Muscle of leg (tissue), 11 donors: ENCODE measurements around the gene ABHD13. TPM values are rescaled to one million over a fixed set of nuclear protein-coding genes. Genes with fewer than 3 reads are reported as not detected.
"Not testable (repeated sequence)": the region's sequence is repeated elsewhere in the genome, so short reads cannot be mapped to it uniquely, and the experiment has no call there.

Experiments
- DNase-seq: peaks from one replicate; pipeline ENCODE4 v3.0.0; 2013
- H3K27ac ChIP-seq: one replicate; pipeline ENCODE4 v1.5.1; 2013; ENCODE audit warnings: mild to moderate bottlenecking, low read length, control low read depth
- H3K27me3 ChIP-seq: one replicate; pipeline ENCODE4 v1.6.1; 2013; ENCODE audit warnings: low read length; ENCODE audit not compliant: control insufficient read depth, insufficient read depth
- H3K36me3 ChIP-seq: one replicate; pipeline ENCODE4 v1.6.1; 2013; ENCODE audit warnings: low read length; ENCODE audit not compliant: control insufficient read depth, insufficient read depth
- H3K4me1 ChIP-seq: one replicate; pipeline ENCODE4 v1.6.1; 2013; ENCODE audit warnings: low read length; ENCODE audit not compliant: control insufficient read depth, insufficient read depth
- H3K4me3 ChIP-seq: one replicate; pipeline ENCODE4 v1.5.1; 2013; ENCODE audit warnings: low read length, control low read depth
- H3K9me3 ChIP-seq: replicated peaks from 2 replicates; pipeline ENCODE4 v1.6.1; 2013; ENCODE audit warnings: low read depth, low read length; ENCODE audit not compliant: control insufficient read depth
- WGBS: methylation state at CpG from one replicate; pipeline ENCODE4 v1.1.5; 2013; ENCODE audit warnings: missing lambda C conversion rate; ENCODE audit not compliant: insufficient coverage; 5-methylcytosine and 5-hydroxymethylcytosine counted together
- polyA plus RNA-seq, 8 donors: library from polyadenylated mRNA; unstranded; fragments of 120-200 nt; gene quantifications; one replicate each; pipeline versions ENCODE4 v1.2.1 to v1.2.3, GENCODE V29; 2013; ENCODE audit warnings: inconsistent platforms in 1 of 8, low replicate concordance in 1 of 8; ENCODE audit not compliant: insufficient read length in 8 of 8, insufficient read depth in 1 of 8
- total RNA-seq: library from RNA; stranded (reverse); fragments of 120-200 nt; gene quantifications from one replicate; pipeline ENCODE4 v1.2.4, GENCODE V29; 2013

ABHD13 gene
- total and polyA plus RNA-seq, 9 donors, result 7.0 to 11.9 (median 9.0) TPM

DNA sequence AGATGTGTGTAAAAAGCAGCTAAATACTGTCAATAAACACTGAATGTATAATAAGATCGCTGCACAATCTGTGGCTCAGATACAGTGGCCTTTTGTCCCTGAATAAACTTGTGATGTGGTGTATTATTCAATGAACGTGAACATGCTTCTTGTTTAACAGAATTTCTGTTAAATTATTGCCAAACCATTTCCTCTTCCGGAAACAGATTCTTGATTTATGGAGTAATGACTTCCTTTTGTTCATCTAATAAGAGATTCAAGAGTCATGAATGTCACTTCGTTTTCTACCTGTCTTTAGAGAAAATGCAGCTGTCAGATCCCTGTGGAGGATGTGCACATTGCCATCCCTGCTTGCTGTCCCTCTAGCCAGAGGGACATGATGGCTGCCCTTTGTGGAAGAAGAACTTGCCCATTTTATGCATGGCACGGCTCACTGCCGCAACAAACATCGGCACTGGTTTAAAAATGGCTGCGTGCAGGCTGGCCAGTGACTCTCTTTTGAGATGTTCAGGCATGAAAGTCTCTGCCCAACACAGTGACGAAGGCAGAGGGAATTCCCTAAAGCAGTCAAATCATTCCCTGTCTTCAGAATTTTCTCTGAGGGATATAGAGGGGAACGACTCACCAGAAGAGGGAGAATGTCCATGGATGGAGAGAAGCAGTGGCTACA is 48.3 kb downstream of the ABHD13 start:
- Histone ChIP-seq H3K27ac (no peak overlapping the region), H3K36me3 (no peaks in the 10 kb centered on the region), H3K27me3 (no peaks in the 10 kb centered on the region), H3K4me3 (no peak overlapping the region), H3K4me1 (peaks cover 9% of the 10 kb centered on the region), H3K9me3 (no peaks in the 10 kb centered on the region)
- 76% methylated on average over 6 of the region's 10 CpGs for WGBS
- DNase-seq, result no peak

DNA sequence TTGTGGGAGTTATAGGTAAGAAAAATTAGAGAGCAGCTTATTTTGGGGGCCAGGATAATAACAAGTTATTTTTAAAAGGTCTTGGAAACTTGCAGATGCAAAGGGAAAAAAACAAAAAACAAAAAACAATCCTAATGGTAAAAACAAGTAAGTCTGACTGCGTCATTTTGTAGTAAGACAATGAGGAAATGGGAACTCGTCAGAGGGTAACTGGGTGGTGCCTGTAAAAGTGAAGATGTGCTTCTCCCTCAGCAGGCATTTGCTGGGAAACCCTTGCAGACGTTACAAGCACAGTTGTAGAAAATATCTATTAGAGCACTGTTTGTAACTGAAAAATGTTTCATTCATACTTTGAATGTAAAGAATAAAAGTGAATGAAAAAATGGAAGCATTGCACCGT is 49.2 kb downstream of the ABHD13 start:
- Histone ChIP-seq H3K36me3 (no peaks in the 10 kb centered on the region), H3K27me3 (no peaks in the 10 kb centered on the region), H3K27ac (no peak overlapping the region), H3K4me1 (peaks cover 9% of the 10 kb centered on the region), H3K9me3 (no peaks in the 10 kb centered on the region), H3K4me3 (no peak overlapping the region)
- 40% methylated on average over 1 of the region's 4 CpGs for WGBS
- DNase-seq, result peak; percentile 31

DNA sequence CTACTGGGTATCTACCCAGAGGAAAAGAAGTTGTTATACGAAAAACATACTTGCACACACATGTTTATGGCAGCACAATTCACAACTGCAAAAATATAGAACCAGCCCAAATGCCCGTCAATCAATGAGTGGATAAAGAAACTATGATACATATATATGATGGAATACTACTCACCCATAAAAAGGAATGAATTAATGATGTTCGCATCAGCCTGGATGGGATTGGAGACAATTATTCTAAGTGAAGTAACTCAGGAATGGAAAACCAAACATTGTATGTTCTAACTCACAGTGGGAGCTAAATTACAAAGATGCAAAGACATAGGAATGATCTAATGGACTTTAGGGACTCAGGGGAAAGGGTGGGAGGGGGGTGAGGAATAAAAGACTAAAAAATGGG is 49.7 kb downstream of the ABHD13 start:
- no CpG with 5 or more reads among the region's 3 CpGs for WGBS
- H3K4me1 ChIP-seq, H3K4me3 ChIP-seq, DNase-seq, H3K27me3 ChIP-seq, H3K9me3 ChIP-seq, H3K27ac ChIP-seq, H3K36me3 ChIP-seq: not testable (repeated sequence)

DNA sequence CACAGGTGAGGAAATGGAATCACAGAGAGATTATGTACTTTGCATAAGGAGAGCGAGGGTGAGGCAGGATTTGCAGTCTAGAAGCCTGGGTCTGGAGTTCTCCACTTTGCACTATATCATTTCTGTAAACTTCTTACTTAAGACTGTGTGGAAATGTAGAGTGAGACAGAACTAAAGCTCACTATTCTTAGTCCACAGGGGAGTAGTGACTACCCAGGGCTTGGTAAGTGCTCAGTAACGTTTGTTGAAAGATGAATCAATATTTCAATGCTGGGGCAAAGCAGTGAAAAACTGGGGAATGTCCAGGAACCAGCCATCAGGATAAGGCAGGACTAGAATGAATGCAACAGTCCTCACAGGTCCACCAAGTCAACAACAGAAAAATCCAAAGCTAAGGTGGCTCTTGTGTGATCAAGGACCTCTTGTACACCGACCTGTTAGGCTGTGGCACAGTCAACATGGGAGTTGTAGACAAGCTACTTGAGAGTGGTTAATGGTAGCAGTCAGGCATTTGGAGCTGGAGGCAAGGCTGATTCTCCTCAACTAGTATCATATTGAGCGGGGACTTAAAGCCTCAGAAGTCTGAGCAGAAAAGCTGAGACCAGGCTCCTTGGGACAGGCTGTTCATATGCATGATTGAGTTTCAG is 50.4 kb downstream of the ABHD13 start:
- no peak overlapping the region for H3K27ac ChIP-seq

DNA sequence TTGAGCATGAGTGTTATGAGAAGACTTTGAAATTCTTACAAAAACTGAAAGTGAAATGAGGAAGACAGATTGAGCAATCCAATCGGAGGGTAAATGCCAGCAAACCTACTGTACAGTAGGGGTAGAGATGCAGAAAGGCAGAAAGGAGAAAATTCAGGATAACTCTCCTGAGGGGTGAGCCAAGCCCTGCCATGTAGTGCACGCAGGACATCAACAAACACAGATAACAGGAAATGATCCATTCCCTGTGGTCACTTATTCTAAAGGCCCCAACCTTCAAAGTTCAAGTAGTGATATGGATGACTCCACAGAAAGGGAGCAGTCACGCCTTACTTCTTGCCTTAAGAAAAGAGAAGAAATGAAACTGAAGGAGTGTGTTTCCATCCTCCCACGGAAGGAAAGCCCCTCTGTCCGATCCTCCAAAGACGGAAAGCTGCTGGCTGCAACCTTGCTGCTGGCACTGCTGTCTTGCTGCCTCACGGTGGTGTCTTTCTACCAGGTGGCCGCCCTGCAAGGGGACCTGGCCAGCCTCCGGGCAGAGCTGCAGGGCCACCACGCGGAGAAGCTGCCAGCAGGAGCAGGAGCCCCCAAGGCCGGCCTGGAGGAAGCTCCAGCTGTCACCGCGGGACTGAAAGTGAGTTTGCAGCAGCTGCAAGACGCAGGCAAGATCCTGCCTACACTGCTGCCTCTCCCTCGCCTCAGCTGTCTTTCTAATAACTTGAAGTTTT is 51.6 kb downstream of the ABHD13 start, which contains the start of gene TNFSF13B:
Gene TNFSF13B (plus strand): TSS at position 118 of the 728 bp plus-strand sequence. CDS start 178 bp downstream, at position 296.
- Histone ChIP-seq H3K27ac (peak within 1 kb of the TSS; percentile 69), H3K36me3 (no peaks in the 10 kb centered on the region), H3K4me1 (peaks cover 9% of the 10 kb centered on the region), H3K4me3 (peak within 1 kb of the TSS; percentile 34), H3K27me3 (no peaks in the 10 kb centered on the region), H3K9me3 (no peaks in the 10 kb centered on the region)
- DNase-seq, result peak; percentile 61
- WGBS, result 11% methylated on average over 13 of the region's 16 CpGs

More for the DNA sequence above, 50.4 kb downstream of the ABHD13 start:
- Histone ChIP-seq H3K4me3 (no peak overlapping the region), H3K36me3 (no peaks in the 10 kb centered on the region), H3K27me3 (no peaks in the 10 kb centered on the region), H3K4me1 (peaks cover 9% of the 10 kb centered on the region), H3K9me3 (no peaks in the 10 kb centered on the region)
- DNase-seq, result no peak
- 86% methylated on average over 2 of the region's 4 CpGs for WGBS

DNA sequence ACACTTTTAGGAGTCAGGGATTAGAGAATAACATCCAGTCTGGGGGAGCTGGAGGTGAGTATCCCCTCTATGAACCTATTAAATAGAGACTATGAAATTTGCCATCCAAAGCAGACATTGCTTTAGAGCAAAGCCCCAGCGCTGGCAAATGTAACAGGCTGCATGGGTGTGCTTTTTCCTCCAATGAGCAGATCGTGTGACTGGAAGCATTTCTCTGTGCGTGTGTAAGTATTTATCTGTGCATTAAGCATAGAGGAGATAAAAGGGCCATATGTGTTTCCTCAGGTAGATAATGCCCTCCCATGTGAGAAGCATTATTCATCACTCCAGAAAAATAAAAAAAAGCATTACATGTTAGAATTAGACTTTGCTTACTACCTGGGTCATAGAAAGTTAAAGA is 52.2 kb downstream of the ABHD13 start:
- no peaks in the 10 kb centered on the region for H3K27me3 ChIP-seq
- WGBS, result 40% methylated on average over 1 of the region's 3 CpGs
- no peak for DNase-seq
- H3K9me3 ChIP-seq, result no peaks in the 10 kb centered on the region
- H3K36me3 ChIP-seq, result no peaks in the 10 kb centered on the region
- peaks cover 9% of the 10 kb centered on the region for H3K4me1 ChIP-seq
- peak overlapping the region; percentile 34 for H3K4me3 ChIP-seq
- H3K27ac ChIP-seq, result peak overlapping the region; percentile 69

DNA sequence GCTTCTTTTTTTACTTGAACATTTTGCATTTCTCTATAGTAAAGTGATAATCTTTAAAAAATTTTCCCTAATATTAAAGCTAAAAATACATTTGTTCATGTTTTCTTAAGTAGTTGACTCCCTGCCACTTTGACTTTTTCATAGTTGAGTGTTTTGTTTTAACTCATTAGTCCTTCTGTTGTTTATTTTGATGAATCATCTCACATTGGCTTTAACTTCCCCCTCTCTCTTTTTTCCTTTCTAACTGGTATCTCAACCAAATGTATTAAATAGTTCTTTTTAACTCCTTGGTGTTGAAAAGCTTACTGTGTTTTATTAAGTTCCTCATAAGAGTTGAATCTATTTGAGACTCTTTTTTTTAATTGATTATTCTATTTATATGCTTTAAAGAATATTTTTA is 54.1 kb downstream of the ABHD13 start:
- DNase-seq, result no peak
- H3K36me3 ChIP-seq, result no peaks in the 10 kb centered on the region
- no peak overlapping the region for H3K4me3 ChIP-seq
- no peaks in the 10 kb centered on the region for H3K9me3 ChIP-seq
- H3K27ac ChIP-seq, result no peak overlapping the region
- H3K4me1 ChIP-seq, result peaks cover 9% of the 10 kb centered on the region
- no peaks in the 10 kb centered on the region for H3K27me3 ChIP-seq

DNA sequence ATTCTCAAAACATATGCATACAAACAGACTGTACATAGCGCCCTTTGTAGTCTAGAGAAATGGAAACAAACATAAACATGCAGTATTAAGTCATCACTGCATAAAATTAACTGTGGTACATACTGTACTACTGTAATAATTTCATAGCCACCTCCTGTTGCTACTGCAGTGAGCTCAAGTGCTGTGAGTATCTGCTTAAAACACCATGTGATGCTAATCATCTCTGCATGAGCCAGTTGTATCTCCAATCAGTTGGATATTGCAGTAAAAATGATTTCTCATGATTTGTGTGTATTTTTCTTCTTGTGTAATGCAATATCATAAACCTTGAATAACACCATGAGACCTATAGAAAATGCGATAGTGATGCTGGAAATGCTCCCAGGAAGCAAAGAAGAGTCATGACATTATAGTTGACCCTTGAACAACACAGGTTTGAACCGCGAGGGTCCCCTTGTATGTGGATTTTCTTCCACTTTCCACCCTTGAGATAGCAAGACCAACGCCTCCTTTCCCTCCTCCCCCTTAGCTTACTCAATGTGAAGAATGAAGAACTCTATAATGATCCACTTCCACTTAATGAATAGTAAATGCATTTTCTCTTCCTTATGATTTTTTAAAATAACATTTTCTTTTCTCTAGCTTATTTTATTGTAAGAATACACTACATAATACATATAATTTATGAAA is 55.4 kb downstream of the ABHD13 start:
- Histone ChIP-seq H3K9me3 (no peaks in the 10 kb centered on the region), H3K4me3 (no peak overlapping the region), H3K27me3 (no peaks in the 10 kb centered on the region), H3K27ac (no peak overlapping the region), H3K36me3 (no peaks in the 10 kb centered on the region), H3K4me1 (peaks cover 9% of the 10 kb centered on the region)
- WGBS, result no CpG with 5 or more reads among the region's 5 CpGs
- no peak for DNase-seq

DNA sequence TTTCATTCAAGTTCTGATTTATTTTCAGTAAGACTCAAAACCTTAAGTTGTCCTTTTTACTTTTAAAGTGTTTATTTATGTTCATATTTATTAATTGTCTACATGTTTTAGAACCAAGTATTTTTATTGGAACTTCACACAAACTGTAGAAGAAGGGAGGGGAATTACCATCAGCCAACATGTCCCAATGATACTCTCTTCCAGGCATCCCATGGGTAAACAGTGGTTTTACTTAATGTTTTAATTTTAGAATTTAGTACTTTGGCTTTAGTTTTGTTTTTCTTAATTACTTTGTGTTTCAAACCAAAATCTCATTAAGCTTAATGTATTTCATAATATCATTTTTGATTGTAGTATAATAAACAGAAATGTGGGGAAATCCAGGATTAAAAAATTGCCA is 56.5 kb downstream of the ABHD13 start:
- no peak for DNase-seq
- Histone ChIP-seq H3K4me1 (peaks cover 6% of the 10 kb centered on the region), H3K36me3 (no peaks in the 10 kb centered on the region), H3K9me3 (no peaks in the 10 kb centered on the region), H3K4me3 (no peak overlapping the region), H3K27ac (no peak overlapping the region), H3K27me3 (no peaks in the 10 kb centered on the region)

DNA sequence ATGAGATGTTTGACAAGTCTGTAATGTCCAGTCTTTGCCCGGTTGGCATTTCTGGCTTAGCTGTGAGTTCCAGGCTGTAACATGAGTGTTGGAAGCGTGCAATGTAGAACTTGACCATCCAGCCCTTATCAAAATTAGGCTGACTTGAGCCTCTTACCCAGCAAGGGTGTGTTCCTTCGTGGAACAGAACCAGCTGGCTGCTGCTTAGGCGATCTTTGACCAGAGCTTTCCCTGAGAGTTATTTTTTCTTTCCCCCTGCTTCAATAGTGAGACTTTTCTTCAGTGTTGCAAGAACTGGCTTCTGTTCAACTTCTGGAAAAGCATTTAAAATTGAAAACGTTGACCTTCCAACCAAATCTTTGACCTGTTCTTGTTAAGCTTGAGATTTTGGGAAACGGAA is 57.9 kb downstream of the ABHD13 start:
- H3K27ac ChIP-seq, result no peak overlapping the region
- H3K9me3 ChIP-seq, result no peaks in the 10 kb centered on the region
- H3K27me3 ChIP-seq, result no peaks in the 10 kb centered on the region
- 40% methylated on average over 1 of the region's 6 CpGs for whole genome bisulfite sequencing
- H3K4me1 ChIP-seq, result no peaks in the 10 kb centered on the region
- peak; percentile 48 for DNase-seq
- H3K4me3 ChIP-seq, result no peak overlapping the region
- H3K36me3 ChIP-seq, result no peaks in the 10 kb centered on the region
